HL-60 (cell line): ENCODE data around the gene MX2.

ENCODE experiments used
- DNase-seq, 2 experiments: peaks; one replicate each; pipeline ENCODE4 v3.0.0-alpha.2; 2010 to 2020; ENCODE audit warnings: low read depth in 1 of 2, low spot score in 1 of 2
- H3K27ac ChIP-seq: fragments of 250-450 bp; sonication (Bioruptor Pico); replicated peaks from 2 replicates; pipeline ENCODE4 v1.5.1; 2020; ENCODE audit warnings: mild to moderate bottlenecking, moderate library complexity
- H3K27me3 ChIP-seq: fragments of 250-450 bp; sonication (Bioruptor Pico); 2 replicates; pipeline ENCODE4 v1.5.1; 2021; ENCODE audit warnings: mild to moderate bottlenecking, moderate library complexity; ENCODE audit not compliant: insufficient read depth, poor library complexity, severe bottlenecking
- H3K4me3 ChIP-seq: replicated peaks from 2 replicates; pipeline ENCODE4 v1.5.1; 2011; ENCODE audit warnings: mild to moderate bottlenecking, control low read depth, low read length; ENCODE audit not compliant: insufficient read depth
- CTCF ChIP-seq: IDR thresholded peaks from one replicate; pipeline ENCODE4 v1.5.1; 2011; ENCODE audit warnings: low read length, control low read depth, inconsistent platforms; ENCODE audit not compliant: insufficient read depth
- GABPA ChIP-seq: IDR thresholded peaks from 2 replicates; pipeline ENCODE4 v1.6.1; 2012; ENCODE audit warnings: low read depth
- POLR2AphosphoS5 ChIP-seq: IDR thresholded peaks from 2 replicates; pipeline ENCODE4 v1.6.1; 2012; ENCODE audit warnings: low read depth
- REST ChIP-seq: IDR thresholded peaks from 2 replicates; pipeline ENCODE4 v1.6.1; 2012; ENCODE audit warnings: low read depth; ENCODE audit not compliant: insufficient replicate concordance
- SPI1 ChIP-seq: IDR thresholded peaks from 2 replicates; pipeline ENCODE4 v1.6.1; 2012; ENCODE audit warnings: low read depth, mild to moderate bottlenecking, borderline replicate concordance

MX2 gene

GRCh38 chr21:41364308-41364707, 2.5 kb downstream of the MX2 start:
- Histone ChIP-seq H3K27me3 (no peaks in the 10 kb centered on the region), H3K27ac (no peak overlapping the region), H3K4me3 (no peak overlapping the region)
- DNase-seq: no peak
- no peak for TF ChIP-seq CTCF
- TF ChIP-seq SPI1: no peak
- TF ChIP-seq REST: no peak
- no peak for TF ChIP-seq GABPA
- TF ChIP-seq POLR2AphosphoS5: no peak

GRCh38 chr21:41365377-41366107, 3.7 kb downstream of the MX2 start:
- Histone ChIP-seq H3K27ac (no peak overlapping the region; the same call in 1 of the 2 replicates), H3K27me3 (no peaks in the 10 kb centered on the region), H3K4me3 (no peak overlapping the region)
- TF ChIP-seq POLR2AphosphoS5 (no peak), CTCF (no peak), REST (no peak), GABPA (no peak), SPI1 (no peak)
- no peak for DNase-seq

- H3K27ac ChIP-seq: peak overlapping the region; percentile 70
- no peaks in the 10 kb centered on the region for H3K27me3 ChIP-seq
- DNase-seq: peak; percentile 96 to 97
- no peak overlapping the region for H3K4me3 ChIP-seq
- no peak for TF ChIP-seq SPI1
- peak; percentile 83 for TF ChIP-seq GABPA
- TF ChIP-seq REST: peak; percentile 26
- peak; percentile 70 for TF ChIP-seq POLR2AphosphoS5
- no peak for TF ChIP-seq CTCF
Observed at GRCh38 chr21:41366522-41367151, 4.8 kb downstream of the MX2 start.
